Lower leg skin (tissue), 3 donors: ENCODE measurements around the gene DGLUCY.

Source experiments
- POLR2A ChIP-seq, 2 donors: fragments of 450-650 bp; IDR thresholded peaks; one replicate each; pipeline ENCODE4 v1.6.1; 2016 to 2017; ENCODE audit warnings: antibody characterized with exemption in 2 of 2, mild to moderate bottlenecking in 1 of 2, moderate library complexity in 1 of 2
- TF ChIP-seq, protein P1 (sequence below), 3 donors: fragments of 450-650 bp; IDR thresholded peaks; one replicate each; pipeline ENCODE4 v1.5.1; 2016; ENCODE audit warnings: antibody characterized with exemption in 3 of 3, mild to moderate bottlenecking in 3 of 3, moderate library complexity in 2 of 3

DNA sequence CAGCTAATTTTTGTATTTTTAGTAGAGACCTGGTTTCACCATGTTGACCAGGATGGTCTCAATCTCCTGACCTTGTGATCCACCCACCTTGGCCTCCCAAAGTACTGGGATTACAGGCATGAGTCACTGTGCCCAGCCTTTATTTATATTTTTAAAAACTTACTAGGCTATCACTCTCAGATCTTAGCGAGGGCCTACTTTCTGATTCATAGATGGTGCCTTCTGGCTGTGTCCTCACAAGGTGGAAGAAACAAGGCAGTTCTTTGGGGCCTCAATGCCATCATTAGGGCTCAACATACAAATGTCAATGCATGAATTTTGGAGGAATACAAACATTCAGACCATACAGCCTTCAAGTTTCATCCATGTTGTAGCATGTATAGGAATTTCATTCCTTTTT is 2.4 kb upstream of the DGLUCY start:
- TF ChIP-seq, protein P1, sequence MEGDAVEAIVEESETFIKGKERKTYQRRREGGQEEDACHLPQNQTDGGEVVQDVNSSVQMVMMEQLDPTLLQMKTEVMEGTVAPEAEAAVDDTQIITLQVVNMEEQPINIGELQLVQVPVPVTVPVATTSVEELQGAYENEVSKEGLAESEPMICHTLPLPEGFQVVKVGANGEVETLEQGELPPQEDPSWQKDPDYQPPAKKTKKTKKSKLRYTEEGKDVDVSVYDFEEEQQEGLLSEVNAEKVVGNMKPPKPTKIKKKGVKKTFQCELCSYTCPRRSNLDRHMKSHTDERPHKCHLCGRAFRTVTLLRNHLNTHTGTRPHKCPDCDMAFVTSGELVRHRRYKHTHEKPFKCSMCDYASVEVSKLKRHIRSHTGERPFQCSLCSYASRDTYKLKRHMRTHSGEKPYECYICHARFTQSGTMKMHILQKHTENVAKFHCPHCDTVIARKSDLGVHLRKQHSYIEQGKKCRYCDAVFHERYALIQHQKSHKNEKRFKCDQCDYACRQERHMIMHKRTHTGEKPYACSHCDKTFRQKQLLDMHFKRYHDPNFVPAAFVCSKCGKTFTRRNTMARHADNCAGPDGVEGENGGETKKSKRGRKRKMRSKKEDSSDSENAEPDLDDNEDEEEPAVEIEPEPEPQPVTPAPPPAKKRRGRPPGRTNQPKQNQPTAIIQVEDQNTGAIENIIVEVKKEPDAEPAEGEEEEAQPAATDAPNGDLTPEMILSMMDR (IDR thresholded peaks at IDR 0.05), result no peak
- TF ChIP-seq POLR2A (IDR thresholded peaks at IDR 0.05), result no peak
